ENCODE results near the gene BCAS4. TPM values are rescaled to one million over a fixed set of nuclear protein-coding genes. Genes with fewer than 3 reads are reported as not detected.

The BCAS4 gene
- total RNA-seq, 1 donor from 2014 or later = 12.9 TPM

DNA sequence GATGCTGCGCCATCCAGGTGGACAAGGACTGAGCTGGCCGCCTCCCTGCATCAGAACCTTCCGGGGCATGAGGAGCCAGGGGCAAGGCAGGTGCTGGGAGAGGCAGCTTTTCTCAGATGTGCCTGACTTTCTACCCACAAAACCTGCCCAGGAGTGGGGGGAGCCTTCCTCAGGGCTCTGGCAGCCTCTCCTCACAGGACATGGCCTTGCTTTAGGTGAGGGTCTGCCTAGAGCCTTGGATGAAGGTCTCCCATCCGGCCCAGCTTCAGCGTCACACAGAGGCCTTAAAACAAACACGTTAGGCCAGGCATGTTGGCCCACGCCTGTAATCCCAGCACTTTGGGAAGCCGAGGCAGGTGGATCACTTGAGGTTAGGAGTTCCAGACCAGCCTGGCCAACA lies 7.4 kb downstream of the BCAS4 start:
- TF ChIP-seq, protein P1, sequence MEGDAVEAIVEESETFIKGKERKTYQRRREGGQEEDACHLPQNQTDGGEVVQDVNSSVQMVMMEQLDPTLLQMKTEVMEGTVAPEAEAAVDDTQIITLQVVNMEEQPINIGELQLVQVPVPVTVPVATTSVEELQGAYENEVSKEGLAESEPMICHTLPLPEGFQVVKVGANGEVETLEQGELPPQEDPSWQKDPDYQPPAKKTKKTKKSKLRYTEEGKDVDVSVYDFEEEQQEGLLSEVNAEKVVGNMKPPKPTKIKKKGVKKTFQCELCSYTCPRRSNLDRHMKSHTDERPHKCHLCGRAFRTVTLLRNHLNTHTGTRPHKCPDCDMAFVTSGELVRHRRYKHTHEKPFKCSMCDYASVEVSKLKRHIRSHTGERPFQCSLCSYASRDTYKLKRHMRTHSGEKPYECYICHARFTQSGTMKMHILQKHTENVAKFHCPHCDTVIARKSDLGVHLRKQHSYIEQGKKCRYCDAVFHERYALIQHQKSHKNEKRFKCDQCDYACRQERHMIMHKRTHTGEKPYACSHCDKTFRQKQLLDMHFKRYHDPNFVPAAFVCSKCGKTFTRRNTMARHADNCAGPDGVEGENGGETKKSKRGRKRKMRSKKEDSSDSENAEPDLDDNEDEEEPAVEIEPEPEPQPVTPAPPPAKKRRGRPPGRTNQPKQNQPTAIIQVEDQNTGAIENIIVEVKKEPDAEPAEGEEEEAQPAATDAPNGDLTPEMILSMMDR (IDR thresholded peaks at IDR 0.05; ENCODE audit: unreplicated experiment) = no peak
- H3K4me1 Mint-ChIP-seq = no peaks in the 10 kb centered on the region
- H3K9me3 Mint-ChIP-seq = no peaks in the 10 kb centered on the region
- H3K27ac Mint-ChIP-seq = no peak overlapping the region
- H3K36me3 Mint-ChIP-seq = no peaks in the 10 kb centered on the region
- no peak for DNase-seq (ENCODE audit: low spot score in 2 of 2, unreplicated experiment in 2 of 2)
- no peak overlapping the region for H3K4me3 Mint-ChIP-seq
- H3K27me3 Mint-ChIP-seq (ENCODE audit: low read depth) = no peaks in the 10 kb centered on the region

DNA sequence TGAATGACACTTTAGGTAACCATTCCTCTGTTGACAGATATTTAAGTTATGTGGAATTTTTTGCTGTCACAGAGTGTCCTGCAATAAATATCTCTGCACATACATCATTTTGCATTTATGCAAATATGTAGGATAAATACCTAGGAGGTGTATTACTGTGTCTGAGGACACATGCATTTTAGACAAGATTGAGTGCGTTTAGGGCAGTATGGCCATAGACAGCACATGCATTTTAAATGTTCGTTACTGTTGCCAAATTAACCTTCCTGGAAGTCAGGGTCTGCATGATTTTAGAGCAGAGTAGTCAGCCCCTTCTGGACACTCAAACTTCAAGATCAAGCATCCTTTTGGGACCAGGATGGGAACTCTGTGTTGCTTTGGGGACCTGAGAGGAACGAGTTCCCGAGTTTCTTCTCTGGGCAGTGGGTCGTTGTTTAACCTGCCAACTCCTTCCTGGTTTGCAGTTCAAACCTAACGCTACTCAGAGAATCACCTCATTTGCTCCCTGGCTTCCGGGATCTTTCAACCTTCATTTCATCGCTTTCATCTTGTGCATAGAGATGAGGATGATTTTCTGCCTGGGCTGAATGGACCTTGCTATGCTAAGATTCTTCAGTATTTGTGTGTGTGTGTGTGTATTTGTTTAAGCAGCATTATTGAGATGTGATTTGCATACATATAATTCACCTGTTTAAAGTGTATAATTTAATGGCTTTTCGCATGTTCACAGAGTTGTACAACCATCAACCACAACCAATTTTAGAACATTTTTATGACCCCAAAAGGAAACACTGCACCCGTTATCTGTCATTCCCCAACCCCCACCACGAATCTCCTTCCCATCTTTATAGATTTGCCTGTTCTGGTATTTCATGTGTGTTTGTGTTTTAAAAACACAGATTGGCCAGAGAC lies 9.8 kb downstream of the BCAS4 start:
- Mint-ChIP-seq H3K27me3 (ENCODE audit: low read depth) (no peaks in the 10 kb centered on the region), H3K4me3 (no peak overlapping the region), H3K36me3 (peaks cover 2% of the 10 kb centered on the region), H3K9me3 (peaks cover 1% of the 10 kb centered on the region), H3K27ac (no peak overlapping the region), H3K4me1 (no peaks in the 10 kb centered on the region)
- no peak for DNase-seq (ENCODE audit: low spot score in 2 of 2, unreplicated experiment in 2 of 2)
- TF ChIP-seq, protein P1 (IDR thresholded peaks at IDR 0.05; ENCODE audit: unreplicated experiment) = no peak

DNA sequence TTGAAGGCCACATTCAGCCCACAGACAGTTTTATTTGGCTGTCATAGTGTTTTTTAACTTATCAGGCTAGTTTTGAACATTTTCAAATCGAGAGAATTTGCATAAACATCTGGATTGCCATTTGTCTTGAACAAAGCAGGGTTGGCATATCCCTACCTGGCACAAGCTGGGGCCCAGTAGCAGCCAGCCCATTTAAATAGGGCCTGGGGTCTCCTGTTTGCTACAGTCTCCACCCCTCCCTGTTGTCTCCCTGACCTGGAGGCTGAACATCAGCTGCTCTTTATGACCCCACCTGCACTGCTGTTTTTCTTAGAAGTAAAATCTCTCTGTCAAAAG lies 10.5 kb downstream of the BCAS4 start:
- no peak overlapping the region for H3K4me3 Mint-ChIP-seq
- H3K27ac Mint-ChIP-seq = no peak overlapping the region

DNA sequence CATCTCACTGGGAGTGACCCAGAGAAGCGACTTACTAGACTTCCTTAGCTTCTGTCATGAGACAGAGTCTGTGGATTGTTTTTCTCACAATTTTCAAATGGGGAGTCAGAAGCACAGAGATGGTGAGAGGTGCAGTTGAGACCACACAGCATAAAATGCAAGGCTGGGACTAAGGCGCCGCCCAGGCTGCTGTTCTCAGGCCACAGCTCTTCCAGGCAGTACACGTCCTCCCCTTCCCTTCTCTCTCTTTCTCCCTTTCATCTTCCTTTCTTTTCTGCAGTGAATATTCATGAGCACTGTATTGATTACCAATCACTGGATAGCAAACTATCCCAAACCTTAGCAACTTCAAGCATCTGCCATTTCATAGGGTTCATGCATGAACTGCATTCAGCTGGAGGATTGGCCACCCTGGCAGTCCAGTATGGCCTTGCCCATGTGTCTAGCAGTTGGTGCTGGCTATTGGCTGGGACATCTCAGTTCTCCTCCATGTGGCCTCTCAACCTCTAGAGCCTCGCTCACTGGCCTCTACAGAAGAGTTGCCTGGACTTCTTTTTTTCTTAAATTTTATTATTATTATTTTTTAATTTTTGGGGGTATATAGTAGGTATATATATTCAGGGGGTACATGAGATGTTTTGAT lies 11.4 kb downstream of the BCAS4 start:
- H3K27ac Mint-ChIP-seq = no peak overlapping the region
- TF ChIP-seq, protein P1 (IDR thresholded peaks at IDR 0.05; ENCODE audit: unreplicated experiment) = no peak
- H3K36me3 Mint-ChIP-seq = peaks cover 2% of the 10 kb centered on the region
- no peak for DNase-seq (ENCODE audit: low spot score in 2 of 2, unreplicated experiment in 2 of 2)
- no peaks in the 10 kb centered on the region for H3K27me3 Mint-ChIP-seq (ENCODE audit: low read depth)
- H3K4me1 Mint-ChIP-seq = no peaks in the 10 kb centered on the region
- H3K9me3 Mint-ChIP-seq = peaks cover 7% of the 10 kb centered on the region
- H3K4me3 Mint-ChIP-seq = no peak overlapping the region

More for the DNA sequence above, 10.5 kb downstream of the BCAS4 start:
- peaks cover 7% of the 10 kb centered on the region for H3K9me3 Mint-ChIP-seq
- H3K4me1 Mint-ChIP-seq = no peaks in the 10 kb centered on the region
- TF ChIP-seq, protein P1 (IDR thresholded peaks at IDR 0.05; ENCODE audit: unreplicated experiment) = no peak
- DNase-seq (ENCODE audit: low spot score in 2 of 2, unreplicated experiment in 2 of 2) = no peak
- H3K27me3 Mint-ChIP-seq (ENCODE audit: low read depth) = no peaks in the 10 kb centered on the region
- H3K36me3 Mint-ChIP-seq = peaks cover 2% of the 10 kb centered on the region

DNA sequence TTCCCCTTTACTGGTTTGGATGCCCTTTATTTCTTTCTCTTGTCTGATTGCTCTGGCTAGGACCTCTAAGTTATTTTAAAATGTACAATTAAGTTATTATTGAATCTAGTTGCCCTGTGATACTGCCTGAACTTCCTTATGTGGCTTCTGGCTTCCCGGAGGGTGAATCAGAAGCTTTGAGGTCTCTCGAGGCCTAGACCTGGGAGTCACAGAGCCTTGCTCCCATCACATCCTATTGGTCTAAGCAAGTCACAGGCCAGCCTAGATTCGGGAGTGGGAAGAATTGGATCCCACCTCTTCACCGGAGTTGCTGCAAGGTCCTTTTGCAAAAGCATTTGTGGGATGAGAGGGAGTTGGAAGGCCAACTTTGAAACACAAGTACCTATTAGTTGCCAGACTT lies 15.2 kb downstream of the BCAS4 start:
- TF ChIP-seq, protein P1 (IDR thresholded peaks at IDR 0.05; ENCODE audit: unreplicated experiment) = no peak
- no peaks in the 10 kb centered on the region for H3K27me3 Mint-ChIP-seq (ENCODE audit: low read depth)
- H3K36me3 Mint-ChIP-seq = peaks cover 2% of the 10 kb centered on the region
- no peak overlapping the region for H3K27ac Mint-ChIP-seq
- no peak overlapping the region for H3K4me3 Mint-ChIP-seq
- peaks cover 7% of the 10 kb centered on the region for H3K9me3 Mint-ChIP-seq
- peaks cover 10% of the 10 kb centered on the region for H3K4me1 Mint-ChIP-seq
- DNase-seq (ENCODE audit: low spot score in 2 of 2, unreplicated experiment in 2 of 2) = no peak

Data from mesothelial cell of epicardium (in vitro differentiated cells).